Parathyroid adenoma (tissue), 2 donors: Measurements from ENCODE around the gene CASKIN1.
"Not testable (repeated sequence)": the region's sequence is repeated elsewhere in the genome, so short reads cannot be mapped to it uniquely, and the experiment has no call there.

Source experiments
- H2AFZ ChIP-seq: fragments of 300-600 bp; sonication (generic); one replicate; pipeline ENCODE4 v1.7.0; 2017; ENCODE audit warnings: antibody characterized with exemption, mild to moderate bottlenecking
- H3K27ac ChIP-seq: fragments of 300-600 bp; sonication (generic); one replicate; pipeline ENCODE4 v1.7.0; 2017
- H3K27me3 ChIP-seq: fragments of 300-600 bp; sonication (generic); one replicate; pipeline ENCODE4 v1.7.0; 2017; ENCODE audit warnings: low read length; ENCODE audit not compliant: control insufficient read depth, insufficient read depth
- H3K36me3 ChIP-seq: fragments of 300-600 bp; sonication (generic); one replicate; pipeline ENCODE4 v1.7.0; 2017; ENCODE audit warnings: low read length; ENCODE audit not compliant: control insufficient read depth, insufficient read depth
- H3K4me1 ChIP-seq: fragments of 300-600 bp; sonication (generic); one replicate; pipeline ENCODE4 v1.7.0; 2017; ENCODE audit warnings: control low read depth
- H3K4me2 ChIP-seq: fragments of 300-600 bp; sonication (generic); one replicate; pipeline ENCODE4 v1.7.0; 2017; ENCODE audit warnings: low read length
- H3K4me3 ChIP-seq: fragments of 300-600 bp; sonication (generic); one replicate; pipeline ENCODE4 v1.7.0; 2017; ENCODE audit warnings: low read depth, low read length
- H3K79me2 ChIP-seq: fragments of 300-600 bp; sonication (generic); one replicate; pipeline ENCODE4 v1.7.0; 2017; ENCODE audit warnings: control low read depth
- H3K9ac ChIP-seq: fragments of 300-600 bp; sonication (generic); one replicate; pipeline ENCODE4 v1.7.0; 2017; ENCODE audit warnings: mild to moderate bottlenecking
- H3K9me3 ChIP-seq: fragments of 300-600 bp; sonication (generic); one replicate; pipeline ENCODE4 v1.7.0; 2017; ENCODE audit warnings: low read length; ENCODE audit not compliant: control insufficient read depth
- TF ChIP-seq, protein P1 (sequence below): fragments of 300-600 bp; sonication (generic); IDR thresholded peaks from one replicate; pipeline ENCODE4 v1.7.0; 2017; ENCODE audit warnings: antibody characterized with exemption, mild to moderate bottlenecking
- donor health status: primary hyperparathyroidism.

CASKIN1 gene

DNA sequence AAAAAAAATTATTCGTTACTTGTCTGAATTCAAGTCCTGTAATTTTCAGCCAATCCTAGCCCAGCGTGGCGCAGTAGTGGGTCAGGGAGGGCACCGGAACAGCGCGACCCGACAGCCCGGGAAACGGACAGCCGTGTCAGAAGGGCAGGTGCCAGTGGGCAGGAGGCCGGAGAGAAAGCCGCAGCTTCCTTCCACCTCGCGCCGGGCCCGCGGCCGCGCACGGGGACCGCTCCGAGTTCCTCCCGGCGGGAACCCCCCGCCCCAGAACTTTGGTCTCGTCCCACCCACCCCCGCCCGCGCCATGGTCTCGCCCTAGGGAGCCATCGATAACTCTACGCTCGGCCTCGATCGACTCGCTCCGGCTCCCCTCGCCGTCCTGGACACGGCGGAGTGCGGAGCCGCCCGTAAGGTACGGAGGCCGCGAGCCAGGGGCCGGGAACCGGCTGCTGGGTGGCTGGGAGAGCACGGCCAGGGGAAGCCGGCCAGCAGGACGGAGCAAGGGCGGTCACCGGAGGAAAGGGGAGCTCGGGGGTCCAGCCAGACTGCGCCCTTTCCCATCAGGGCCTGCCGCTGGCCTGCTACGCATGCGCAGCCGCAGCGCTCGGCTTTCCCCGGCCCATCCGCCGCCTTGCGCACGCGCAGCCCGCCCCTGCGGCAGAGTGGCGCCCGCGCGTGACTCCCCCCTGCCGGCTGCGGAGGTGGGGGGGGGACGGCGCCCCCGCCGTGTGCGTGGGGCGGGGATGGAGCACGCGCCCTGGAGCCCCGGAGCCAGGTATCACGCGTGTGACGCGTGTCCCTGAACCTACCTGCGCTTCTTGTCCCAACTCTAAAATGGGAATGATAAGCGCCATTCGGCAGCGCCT lies 8.9 kb upstream of the CASKIN1 start, which contains the start of gene MLST8:
Gene MLST8 (plus strand): TSS at position 351 of the 863 bp plus-strand sequence. CDS start 632 bp downstream, outside the sequence.
- Histone ChIP-seq H3K27ac (peak within 1 kb of the TSS; percentile 91), H3K9ac (peak within 1 kb of the TSS; percentile 74), H3K4me3 (peak within 1 kb of the TSS; percentile 99), H3K27me3 (no peaks in the 10 kb centered on the region), H3K4me2 (peak within 1 kb of the TSS; percentile 96), H3K4me1 (peaks cover 3% of the 10 kb centered on the region), H2AFZ (peak within 1 kb of the TSS; percentile 95), H3K9me3 (no peaks in the 10 kb centered on the region), H3K36me3 (no peaks in the 10 kb centered on the region), H3K79me2 (no peaks in the 10 kb centered on the region)
- TF ChIP-seq, protein P1, sequence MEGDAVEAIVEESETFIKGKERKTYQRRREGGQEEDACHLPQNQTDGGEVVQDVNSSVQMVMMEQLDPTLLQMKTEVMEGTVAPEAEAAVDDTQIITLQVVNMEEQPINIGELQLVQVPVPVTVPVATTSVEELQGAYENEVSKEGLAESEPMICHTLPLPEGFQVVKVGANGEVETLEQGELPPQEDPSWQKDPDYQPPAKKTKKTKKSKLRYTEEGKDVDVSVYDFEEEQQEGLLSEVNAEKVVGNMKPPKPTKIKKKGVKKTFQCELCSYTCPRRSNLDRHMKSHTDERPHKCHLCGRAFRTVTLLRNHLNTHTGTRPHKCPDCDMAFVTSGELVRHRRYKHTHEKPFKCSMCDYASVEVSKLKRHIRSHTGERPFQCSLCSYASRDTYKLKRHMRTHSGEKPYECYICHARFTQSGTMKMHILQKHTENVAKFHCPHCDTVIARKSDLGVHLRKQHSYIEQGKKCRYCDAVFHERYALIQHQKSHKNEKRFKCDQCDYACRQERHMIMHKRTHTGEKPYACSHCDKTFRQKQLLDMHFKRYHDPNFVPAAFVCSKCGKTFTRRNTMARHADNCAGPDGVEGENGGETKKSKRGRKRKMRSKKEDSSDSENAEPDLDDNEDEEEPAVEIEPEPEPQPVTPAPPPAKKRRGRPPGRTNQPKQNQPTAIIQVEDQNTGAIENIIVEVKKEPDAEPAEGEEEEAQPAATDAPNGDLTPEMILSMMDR: peak; percentile 40

DNA sequence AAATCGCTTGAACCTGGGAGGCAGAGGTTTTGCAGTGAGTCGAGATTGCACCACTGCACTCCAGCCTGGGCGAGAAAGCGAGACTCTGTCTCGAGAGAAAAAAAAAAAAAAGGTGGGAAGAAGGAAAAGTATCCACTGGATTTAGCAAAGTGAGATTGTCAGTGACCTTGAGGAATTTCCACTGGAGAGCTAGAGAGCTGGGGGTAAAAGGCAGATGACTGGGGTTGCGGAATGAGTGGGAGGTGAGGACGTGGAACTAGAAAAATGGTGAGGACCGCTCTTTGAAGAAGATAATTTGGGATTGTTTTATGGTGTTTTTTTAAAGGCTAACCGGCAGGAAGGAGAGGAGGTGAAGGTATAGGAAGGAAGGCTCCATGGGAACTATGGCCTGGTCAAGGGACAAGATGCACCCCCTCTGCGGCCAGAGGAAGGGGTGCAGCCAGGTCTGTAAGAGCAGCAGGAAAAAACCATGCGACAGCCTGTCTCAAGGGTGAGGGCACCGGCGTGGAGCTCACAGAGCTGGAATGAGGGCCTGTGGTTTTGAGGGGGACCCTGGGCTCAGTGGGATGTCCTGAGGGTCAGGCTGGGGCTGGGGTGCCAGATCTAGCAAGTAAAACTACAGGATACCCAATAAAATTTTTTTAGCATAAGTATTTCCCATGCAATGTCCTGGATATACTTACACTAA lies 8.2 kb upstream of the CASKIN1 start:
- peak overlapping the region; percentile 91 for H3K27ac ChIP-seq
- H3K4me2 ChIP-seq: peak overlapping the region; percentile 96
- peak overlapping the region; percentile 95 for H2AFZ ChIP-seq
- peak overlapping the region; percentile 74 for H3K9ac ChIP-seq
- no peaks in the 10 kb centered on the region for H3K79me2 ChIP-seq
- peaks cover 3% of the 10 kb centered on the region for H3K4me1 ChIP-seq
- H3K4me3 ChIP-seq: peak overlapping the region; percentile 99
- TF ChIP-seq, protein P1: no peak
- H3K36me3 ChIP-seq: no peaks in the 10 kb centered on the region
- H3K27me3 ChIP-seq: no peaks in the 10 kb centered on the region
- H3K9me3 ChIP-seq: no peaks in the 10 kb centered on the region

DNA sequence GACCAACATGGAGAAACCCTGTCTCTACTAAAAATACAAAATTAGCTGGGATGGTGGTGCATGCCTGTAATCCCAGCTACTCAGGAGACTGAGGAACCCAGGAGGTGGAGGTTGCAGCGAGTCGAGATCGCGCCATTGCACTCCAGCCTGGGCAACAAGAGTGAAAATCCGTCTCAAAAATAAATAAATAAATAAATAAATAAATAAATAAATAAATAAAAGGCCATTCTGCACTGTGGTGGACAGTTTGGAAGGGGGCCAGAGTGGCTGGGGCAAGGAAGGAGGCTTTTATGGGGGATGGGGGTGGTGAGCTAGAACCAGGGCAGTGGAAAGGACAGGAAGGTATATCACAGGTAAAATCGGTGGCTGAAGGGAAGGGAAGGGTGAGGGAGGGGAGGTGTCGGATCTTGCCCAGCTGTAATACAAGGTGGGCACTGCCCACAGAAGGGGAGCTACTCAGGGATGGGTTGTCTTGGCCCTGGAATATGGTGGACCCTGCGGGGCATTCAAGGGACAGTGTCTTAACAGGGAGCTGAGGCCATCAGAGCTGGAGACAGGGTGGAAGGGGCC lies 6.8 kb upstream of the CASKIN1 start:
- H3K4me1 ChIP-seq, H3K4me2 ChIP-seq, H2AFZ ChIP-seq, H3K79me2 ChIP-seq, H3K27me3 ChIP-seq, H3K4me3 ChIP-seq, H3K9me3 ChIP-seq, H3K9ac ChIP-seq, H3K36me3 ChIP-seq, H3K27ac ChIP-seq: not testable (repeated sequence)

DNA sequence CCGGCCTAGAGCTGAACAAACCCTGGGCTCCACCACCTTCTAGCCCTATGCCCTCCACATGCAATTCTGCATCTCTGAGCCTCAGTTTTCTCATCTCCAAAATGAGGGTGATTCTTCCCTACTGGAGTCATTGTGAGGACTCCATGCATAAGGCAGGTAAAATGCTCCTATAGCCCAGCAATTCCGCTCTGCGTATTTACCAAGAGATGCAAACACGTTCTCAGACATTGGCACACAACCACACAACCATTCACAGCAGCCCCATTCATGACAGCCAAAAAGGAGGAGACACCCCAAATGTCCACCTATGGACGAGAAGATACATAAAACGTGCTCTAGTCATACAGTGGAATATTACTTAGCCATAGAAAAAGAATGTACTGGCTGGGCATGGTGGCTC lies 3.9 kb upstream of the CASKIN1 start:
- Histone ChIP-seq H3K27me3 (no peaks in the 10 kb centered on the region), H3K4me1 (peaks cover 5% of the 10 kb centered on the region), H3K27ac (no peak overlapping the region), H3K9ac (no peak overlapping the region), H3K4me3 (no peak overlapping the region), H3K9me3 (no peaks in the 10 kb centered on the region), H3K36me3 (no peaks in the 10 kb centered on the region), H2AFZ (no peak overlapping the region), H3K79me2 (no peaks in the 10 kb centered on the region), H3K4me2 (no peak overlapping the region)
- TF ChIP-seq, protein P1: no peak

DNA sequence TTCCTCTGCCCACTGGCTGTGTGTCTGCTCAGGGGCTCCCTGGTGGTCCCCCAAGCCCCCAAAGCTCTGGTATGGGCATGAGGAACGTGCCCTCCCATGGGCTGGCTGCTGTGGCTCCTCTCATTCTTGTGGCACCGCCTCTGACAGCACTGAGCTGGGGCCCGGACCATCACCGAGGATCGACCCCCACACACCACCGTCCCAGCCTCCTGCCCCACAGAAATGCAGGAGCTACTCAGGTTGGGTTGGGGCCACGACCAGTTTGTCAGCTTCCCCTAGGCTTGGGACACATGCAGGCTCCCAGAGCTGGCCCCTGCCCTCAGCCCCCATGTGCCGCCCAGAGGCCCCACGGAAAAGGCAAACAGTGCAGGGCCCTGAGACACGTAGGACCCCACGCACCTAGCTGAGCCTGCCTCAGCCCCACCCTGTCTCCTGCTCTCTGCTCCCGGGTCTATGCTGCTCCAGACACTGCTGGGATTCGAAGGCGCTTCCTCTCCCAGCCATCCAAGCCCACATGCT lies 3.3 kb upstream of the CASKIN1 start:
- Histone ChIP-seq H3K36me3 (no peaks in the 10 kb centered on the region), H3K79me2 (peaks cover 1% of the 10 kb centered on the region), H3K4me3 (no peak overlapping the region), H3K9me3 (no peaks in the 10 kb centered on the region), H3K4me2 (no peak overlapping the region), H3K4me1 (peaks cover 9% of the 10 kb centered on the region), H3K9ac (no peak overlapping the region), H3K27me3 (no peaks in the 10 kb centered on the region), H3K27ac (no peak overlapping the region), H2AFZ (no peak overlapping the region)
- TF ChIP-seq, protein P1: no peak
